ENCODE data around the gene ACER2.
"Not testable (repeated sequence)": the region's sequence is repeated elsewhere in the genome, so short reads cannot be mapped to it uniquely, and the experiment has no call there.

Gene ACER2

GRCh38 chr9:19430201-19430760 is 21.5 kb downstream of the ACER2 start:
- peaks cover 7% of the 10 kb centered on the region for H3K4me1 ChIP-seq (ENCODE audit: control insufficient read depth, insufficient read depth, low read length, unreplicated experiment)
- H2AFZ ChIP-seq (ENCODE audit: low read length, unreplicated experiment): no peak overlapping the region
- H3K79me2 ChIP-seq (ENCODE audit: control insufficient read depth, insufficient read depth, low read length, unreplicated experiment): no peaks in the 10 kb centered on the region
- H3K27me3 ChIP-seq (ENCODE audit: insufficient read depth, low read length): no peaks in the 10 kb centered on the region
- H3K4me3 ChIP-seq (ENCODE audit: low read depth, low read length): no peak overlapping the region
- H3K27ac ChIP-seq (ENCODE audit: low read depth, low read length): no peak overlapping the region
- H3K36me3 ChIP-seq (ENCODE audit: insufficient read depth, low read length): no peaks in the 10 kb centered on the region

GRCh38 chr9:19431361-19432171 is 22.8 kb downstream of the ACER2 start:
- Histone ChIP-seq H2AFZ (ENCODE audit: low read length, unreplicated experiment) (peak overlapping the region; percentile 78), H3K4me3 (ENCODE audit: low read depth, low read length) (no peak overlapping the region), H3K27ac (ENCODE audit: low read depth, low read length) (peak overlapping the region; percentile 53), H3K36me3 (ENCODE audit: insufficient read depth, low read length) (no peaks in the 10 kb centered on the region), H3K27me3 (ENCODE audit: insufficient read depth, low read length) (no peaks in the 10 kb centered on the region), H3K4me1 (ENCODE audit: control insufficient read depth, insufficient read depth, low read length, unreplicated experiment) (peaks cover 7% of the 10 kb centered on the region), H3K79me2 (ENCODE audit: control insufficient read depth, insufficient read depth, low read length, unreplicated experiment) (no peaks in the 10 kb centered on the region)

GRCh38 chr9:19432473-19432872 is 23.7 kb downstream of the ACER2 start:
- Histone ChIP-seq H3K36me3 (ENCODE audit: insufficient read depth, low read length) (no peaks in the 10 kb centered on the region), H3K4me1 (ENCODE audit: control insufficient read depth, insufficient read depth, low read length, unreplicated experiment) (peaks cover 7% of the 10 kb centered on the region), H2AFZ (ENCODE audit: low read length, unreplicated experiment) (no peak overlapping the region), H3K79me2 (ENCODE audit: control insufficient read depth, insufficient read depth, low read length, unreplicated experiment) (no peaks in the 10 kb centered on the region), H3K27me3 (ENCODE audit: insufficient read depth, low read length) (no peaks in the 10 kb centered on the region), H3K27ac (ENCODE audit: low read depth, low read length) (no peak overlapping the region), H3K4me3 (ENCODE audit: low read depth, low read length) (no peak overlapping the region)

- H3K4me3 ChIP-seq (ENCODE audit: low read depth, low read length); H3K36me3 ChIP-seq (ENCODE audit: insufficient read depth, low read length); H3K4me1 ChIP-seq (ENCODE audit: control insufficient read depth, insufficient read depth, low read length, unreplicated experiment); H3K27me3 ChIP-seq (ENCODE audit: insufficient read depth, low read length); H3K27ac ChIP-seq (ENCODE audit: low read depth, low read length); H3K79me2 ChIP-seq (ENCODE audit: control insufficient read depth, insufficient read depth, low read length, unreplicated experiment); H2AFZ ChIP-seq (ENCODE audit: low read length, unreplicated experiment): not testable (repeated sequence)
Observed at GRCh38 chr9:19433729-19434128, 24.9 kb downstream of the ACER2 start.

- Histone ChIP-seq H3K27me3 (ENCODE audit: insufficient read depth, low read length) (no peaks in the 10 kb centered on the region), H3K4me1 (ENCODE audit: control insufficient read depth, insufficient read depth, low read length, unreplicated experiment) (no peaks in the 10 kb centered on the region), H3K27ac (ENCODE audit: low read depth, low read length) (no peak overlapping the region), H3K79me2 (ENCODE audit: control insufficient read depth, insufficient read depth, low read length, unreplicated experiment) (no peaks in the 10 kb centered on the region), H3K36me3 (ENCODE audit: insufficient read depth, low read length) (no peaks in the 10 kb centered on the region), H2AFZ (ENCODE audit: low read length, unreplicated experiment) (no peak overlapping the region), H3K4me3 (ENCODE audit: low read depth, low read length) (no peak overlapping the region)
Observed at GRCh38 chr9:19440376-19440775, 31.6 kb downstream of the ACER2 start.

GRCh38 chr9:19440823-19441580 is 32.2 kb downstream of the ACER2 start:
- H3K27ac ChIP-seq (ENCODE audit: low read depth, low read length): no peak overlapping the region
- H3K4me1 ChIP-seq (ENCODE audit: control insufficient read depth, insufficient read depth, low read length, unreplicated experiment): no peaks in the 10 kb centered on the region
- H2AFZ ChIP-seq (ENCODE audit: low read length, unreplicated experiment): no peak overlapping the region
- no peaks in the 10 kb centered on the region for H3K27me3 ChIP-seq (ENCODE audit: insufficient read depth, low read length)
- 0 out of 2 replicates have a peak overlapping the region, but pooled peaks have one; percentile 60 for H3K4me3 ChIP-seq (ENCODE audit: low read depth, low read length)
- H3K36me3 ChIP-seq (ENCODE audit: insufficient read depth, low read length): no peaks in the 10 kb centered on the region
- no peaks in the 10 kb centered on the region for H3K79me2 ChIP-seq (ENCODE audit: control insufficient read depth, insufficient read depth, low read length, unreplicated experiment)

GRCh38 chr9:19441730-19442129 is 32.9 kb downstream of the ACER2 start:
- H3K4me3 ChIP-seq (ENCODE audit: low read depth, low read length): peak overlapping the region; percentile 60
- no peaks in the 10 kb centered on the region for H3K4me1 ChIP-seq (ENCODE audit: control insufficient read depth, insufficient read depth, low read length, unreplicated experiment)
- H3K36me3 ChIP-seq (ENCODE audit: insufficient read depth, low read length): no peaks in the 10 kb centered on the region
- peak overlapping the region; percentile 77 for H2AFZ ChIP-seq (ENCODE audit: low read length, unreplicated experiment)
- no peaks in the 10 kb centered on the region for H3K79me2 ChIP-seq (ENCODE audit: control insufficient read depth, insufficient read depth, low read length, unreplicated experiment)
- H3K27me3 ChIP-seq (ENCODE audit: insufficient read depth, low read length): no peaks in the 10 kb centered on the region
- H3K27ac ChIP-seq (ENCODE audit: low read depth, low read length): no peak overlapping the region

- H3K27ac ChIP-seq (ENCODE audit: low read depth, low read length): no peak overlapping the region
- no peaks in the 10 kb centered on the region for H3K27me3 ChIP-seq (ENCODE audit: insufficient read depth, low read length)
- peak overlapping the region; percentile 77 for H2AFZ ChIP-seq (ENCODE audit: low read length, unreplicated experiment)
- no peaks in the 10 kb centered on the region for H3K4me1 ChIP-seq (ENCODE audit: control insufficient read depth, insufficient read depth, low read length, unreplicated experiment)
- no peaks in the 10 kb centered on the region for H3K36me3 ChIP-seq (ENCODE audit: insufficient read depth, low read length)
- no peaks in the 10 kb centered on the region for H3K79me2 ChIP-seq (ENCODE audit: control insufficient read depth, insufficient read depth, low read length, unreplicated experiment)
- no peak overlapping the region for H3K4me3 ChIP-seq (ENCODE audit: low read depth, low read length)
Observed at GRCh38 chr9:19442240-19442639, 33.4 kb downstream of the ACER2 start.

GRCh38 chr9:19445452-19445851 is 36.6 kb downstream of the ACER2 start:
- Histone ChIP-seq H3K79me2 (ENCODE audit: control insufficient read depth, insufficient read depth, low read length, unreplicated experiment) (no peaks in the 10 kb centered on the region), H3K4me1 (ENCODE audit: control insufficient read depth, insufficient read depth, low read length, unreplicated experiment) (no peaks in the 10 kb centered on the region), H3K4me3 (ENCODE audit: low read depth, low read length) (no peak overlapping the region), H3K27ac (ENCODE audit: low read depth, low read length) (no peak overlapping the region), H2AFZ (ENCODE audit: low read length, unreplicated experiment) (no peak overlapping the region), H3K27me3 (ENCODE audit: insufficient read depth, low read length) (no peaks in the 10 kb centered on the region), H3K36me3 (ENCODE audit: insufficient read depth, low read length) (no peaks in the 10 kb centered on the region)

- Histone ChIP-seq H3K4me1 (ENCODE audit: control insufficient read depth, insufficient read depth, low read length, unreplicated experiment) (no peaks in the 10 kb centered on the region), H3K27ac (ENCODE audit: low read depth, low read length) (no peak overlapping the region)
Observed at GRCh38 chr9:19446361-19446861, 37.6 kb downstream of the ACER2 start.

More at GRCh38 chr9:19446361-19446861, 37.6 kb downstream of the ACER2 start:
- Histone ChIP-seq H3K27me3 (ENCODE audit: insufficient read depth, low read length) (no peaks in the 10 kb centered on the region), H3K4me3 (ENCODE audit: low read depth, low read length) (no peak overlapping the region), H3K79me2 (ENCODE audit: control insufficient read depth, insufficient read depth, low read length, unreplicated experiment) (no peaks in the 10 kb centered on the region), H3K36me3 (ENCODE audit: insufficient read depth, low read length) (no peaks in the 10 kb centered on the region), H2AFZ (ENCODE audit: low read length, unreplicated experiment) (no peak overlapping the region)
